Left ventricle myocardium superior (tissue), 1 donor: Measurements from ENCODE around the gene PNP. TPM values are rescaled to one million over a fixed set of nuclear protein-coding genes. Genes with fewer than 3 reads are reported as not detected.
A peak's percentile ranks its signal among the peaks of the same experiment; 100 is the strongest.
"Not testable (repeated sequence)": the region's sequence is repeated elsewhere in the genome, so short reads cannot be mapped to it uniquely, and the experiment has no call there.

ENCODE experiments used
- ATAC-seq: fragments of 200-7000 bp; cut with Tn5 transposase; one replicate; pipeline ENCODE4 v1.9.1; 2020; ENCODE audit warnings: mild to moderate bottlenecking, moderate library complexity
- DNase-seq: peaks from one replicate; pipeline ENCODE4 v3.0.0-alpha.2; 2020
- intact Hi-C: fragments of 100-400 bp; cut with micrococcal nuclease; formaldehyde crosslinking; loops from one replicate; pipeline ENCODE4 v1.11.0; 2022
- total RNA-seq: library from RNA; stranded (reverse); fragmentation: NEBNext Ultra II Directional; extraction: Animal tissue kit (Norgen Biotek cat#: 25700); gene quantifications from one replicate; pipeline ENCODE4 v1.2.1, GENCODE V29; 2021
- donor health status: DM: no; HTN: yes; CAD: no; lungs with severe emphysema.

The PNP gene
- total RNA-seq, 1 donor from 2014 or later, result 6.5 TPM

- no peak for DNase-seq
- no peak for ATAC-seq
- intact Hi-C loops, result no loop called here
Measured at GRCh38 chr14:20486684-20487395, 17.6 kb downstream of the PNP start.

GRCh38 chr14:20487396-20487725 is 18.2 kb downstream of the PNP start:
- DNase-seq (no peak), ATAC-seq (no peak)
- intact Hi-C loops, result no loop called here

GRCh38 chr14:20489093-20489994 is 20.1 kb downstream of the PNP start:
- intact Hi-C loops, result no loop called here
- peak; percentile 71 for ATAC-seq
- no peak for DNase-seq

- intact Hi-C loops, result no loop called here
- ATAC-seq, result no peak
- no peak for DNase-seq
Measured at GRCh38 chr14:20490563-20490962, 21.4 kb downstream of the PNP start.

DNA sequence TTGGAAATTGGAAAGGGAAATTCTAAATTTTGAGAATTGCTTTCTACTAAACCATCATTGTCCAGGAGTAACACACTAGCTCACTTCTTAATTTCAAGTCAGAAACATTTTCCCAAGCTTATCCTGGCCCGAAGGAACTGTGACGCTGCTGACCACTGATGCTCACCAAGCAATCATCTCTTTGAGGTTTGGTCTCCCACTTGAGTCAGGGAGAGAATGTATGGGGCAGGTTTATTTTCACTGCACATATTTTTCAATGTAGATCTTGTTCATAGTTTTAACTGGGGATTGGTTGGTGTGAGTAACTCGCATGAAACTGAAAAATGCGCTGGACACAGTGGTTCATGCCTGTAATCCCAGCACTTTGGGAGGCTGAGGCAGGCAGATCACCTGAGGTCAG is 23.3 kb downstream of the PNP start:
- no peak for DNase-seq
- intact Hi-C loops, result no loop called here
- no peak for ATAC-seq

DNA sequence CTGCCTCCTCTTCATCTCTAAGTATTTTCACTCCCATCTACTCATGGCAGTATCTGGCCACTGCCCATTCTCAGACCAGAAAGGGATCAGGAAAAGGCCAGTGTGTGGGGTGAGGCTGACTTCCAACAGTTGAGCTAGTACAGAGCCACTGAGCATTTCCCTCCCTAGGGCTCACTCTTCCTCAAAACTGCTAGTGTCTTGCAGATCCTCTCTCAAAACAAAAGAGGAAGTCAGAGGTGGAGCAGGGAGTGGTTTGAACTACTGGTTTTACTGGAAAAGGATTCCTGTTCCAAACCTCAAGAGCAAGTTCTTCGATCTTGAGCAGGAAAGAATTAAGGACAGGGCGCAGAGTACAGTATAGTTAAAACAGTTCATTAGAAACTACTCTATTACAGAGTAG is 24.4 kb downstream of the PNP start:
- ATAC-seq, result peak; percentile 74
- intact Hi-C loops, result no loop called here
- DNase-seq, result no peak

DNA sequence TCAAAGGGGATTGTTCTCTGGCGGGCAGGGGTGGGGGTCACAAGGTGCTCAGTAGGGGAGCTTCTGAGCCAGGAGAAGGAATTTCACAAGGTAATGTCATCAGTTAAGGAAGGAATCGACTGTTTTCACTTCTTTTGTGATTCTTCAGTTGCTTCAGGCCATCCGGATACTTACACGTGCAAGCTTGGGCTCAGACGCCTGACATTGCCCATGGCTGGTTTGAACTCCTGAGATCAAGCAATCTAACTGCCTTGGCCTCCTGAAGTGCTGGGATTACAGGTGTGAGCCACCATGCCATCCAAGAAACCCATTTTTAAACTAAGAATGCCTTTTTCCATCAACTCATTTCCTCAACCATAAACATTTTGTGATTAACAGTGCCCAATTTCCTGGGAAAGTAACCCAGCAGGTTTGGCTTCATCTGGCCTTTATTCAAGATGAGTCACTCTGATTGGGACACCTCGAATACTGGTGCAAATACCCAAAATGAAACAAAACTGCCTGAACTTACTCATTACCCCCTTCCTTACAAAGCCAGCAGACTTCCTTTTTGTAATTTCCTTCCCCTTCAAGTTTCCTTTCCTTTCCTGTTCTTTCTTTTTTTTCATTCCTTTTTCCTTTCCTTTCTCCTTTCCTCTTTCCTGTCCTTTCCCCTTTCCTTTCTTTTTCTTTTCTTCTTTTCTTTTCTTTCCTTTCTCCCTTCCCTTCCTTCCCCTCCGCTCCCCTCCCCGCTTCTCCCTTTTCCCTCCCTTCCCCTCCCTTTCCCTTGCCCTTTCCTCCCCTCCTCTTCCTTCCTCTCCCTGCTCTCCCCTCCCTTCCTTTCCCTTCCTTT is 25.9 kb downstream of the PNP start:
- intact Hi-C loops, result no loop called here
- ATAC-seq, result no peak
- DNase-seq, result no peak

GRCh38 chr14:20498622-20499021 is 29.4 kb downstream of the PNP start:
- intact Hi-C loops, result no loop called here

GRCh38 chr14:20499108-20499507 is 29.9 kb downstream of the PNP start:
- intact Hi-C loops, result no loop called here
- DNase-seq (no peak), ATAC-seq (peak; percentile 15)

More at GRCh38 chr14:20498622-20499021, 29.4 kb downstream of the PNP start:
- DNase-seq, result no peak
- ATAC-seq, result no peak

- intact Hi-C loops, result no loop called here
- DNase-seq (no peak), ATAC-seq (no peak)
Measured at GRCh38 chr14:20499881-20500280, 30.7 kb downstream of the PNP start.

DNA sequence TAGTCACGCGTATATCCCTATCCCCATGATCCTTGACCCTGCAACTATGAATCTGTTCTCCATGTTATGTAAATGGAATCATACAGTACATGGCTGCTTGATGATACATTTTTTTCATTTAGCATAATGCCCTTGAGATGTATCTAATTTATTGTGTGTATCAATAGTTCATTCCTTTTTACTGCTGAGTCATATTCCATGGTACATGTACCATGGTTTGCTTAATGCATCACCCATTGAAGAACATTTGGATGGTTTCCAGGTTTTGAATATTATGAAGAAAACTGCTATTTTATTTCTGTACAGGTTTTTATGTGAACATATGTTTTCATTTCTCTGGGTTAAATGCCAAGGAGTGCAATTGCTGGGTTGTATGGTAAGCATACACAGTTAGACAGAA is 32.1 kb downstream of the PNP start:
- DNase-seq, result no peak

DNA sequence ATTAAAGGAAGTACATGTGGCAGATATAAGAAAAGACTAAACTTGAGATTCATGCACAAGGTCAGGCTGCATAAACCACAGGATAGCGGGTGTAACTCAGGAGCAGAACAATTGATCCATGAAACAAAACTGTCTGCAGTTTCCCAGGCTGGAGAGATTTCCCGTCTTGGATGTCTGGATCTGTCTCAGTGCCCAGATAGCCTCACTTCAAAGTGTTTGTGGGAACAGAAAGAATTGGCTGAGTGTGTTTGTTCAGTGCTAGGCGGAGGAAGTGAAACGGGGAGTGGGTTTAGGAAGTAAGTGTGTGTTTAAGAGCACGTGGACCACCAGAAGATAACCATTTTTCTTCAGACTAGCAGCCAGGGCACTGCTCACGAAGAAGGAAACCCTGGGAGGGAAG is 34.7 kb downstream of the PNP start:
- DNase-seq (no peak), ATAC-seq (no peak)
- intact Hi-C loops, result no loop called here

More for the DNA sequence above, 32.1 kb downstream of the PNP start:
- intact Hi-C loops, result no loop called here
- ATAC-seq, result no peak

DNA sequence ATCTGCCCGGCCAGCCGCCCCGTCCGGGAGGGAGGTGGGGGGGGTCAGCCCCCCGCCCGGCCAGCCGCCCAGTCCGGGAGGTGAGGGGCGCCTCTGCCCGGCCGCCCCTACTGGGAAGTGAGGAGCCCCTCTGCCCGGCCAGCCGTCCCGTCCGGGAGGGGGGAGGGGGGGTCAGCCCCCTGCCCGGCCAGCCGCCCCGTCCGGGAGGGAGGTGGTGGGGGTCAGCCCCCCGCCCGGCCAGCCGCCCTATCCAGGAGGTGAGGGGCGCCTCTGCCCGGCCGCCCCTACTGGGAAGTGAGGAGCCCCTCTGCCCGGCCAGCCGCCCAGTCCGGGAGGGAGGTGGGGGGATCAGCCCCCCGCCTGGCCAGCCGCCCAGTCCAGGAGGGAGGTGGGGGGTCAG is 37.1 kb downstream of the PNP start:
- DNase-seq, intact Hi-C loops, ATAC-seq: not testable (repeated sequence)

DNA sequence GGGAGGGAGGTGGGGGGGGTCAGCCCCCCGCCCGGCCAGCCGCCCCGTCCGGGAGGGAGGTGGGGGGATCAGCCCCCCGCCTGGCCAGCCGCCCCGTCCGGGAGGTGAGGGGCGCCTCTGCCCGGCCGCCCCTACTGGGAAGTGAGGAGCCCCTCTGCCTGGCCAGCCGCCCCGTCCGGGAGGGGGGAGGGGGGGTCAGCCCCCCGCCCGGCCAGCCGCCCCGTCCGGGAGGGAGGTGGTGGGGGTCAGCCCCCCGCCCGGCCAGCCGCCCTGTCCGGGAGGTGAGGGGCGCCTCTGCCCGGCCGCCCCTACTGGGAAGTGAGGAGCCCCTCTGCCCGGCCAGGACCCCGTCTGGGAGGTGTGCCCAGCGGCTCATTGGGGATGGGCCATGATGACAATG is 37.5 kb downstream of the PNP start:
- ATAC-seq, DNase-seq, intact Hi-C loops: not testable (repeated sequence)

DNA sequence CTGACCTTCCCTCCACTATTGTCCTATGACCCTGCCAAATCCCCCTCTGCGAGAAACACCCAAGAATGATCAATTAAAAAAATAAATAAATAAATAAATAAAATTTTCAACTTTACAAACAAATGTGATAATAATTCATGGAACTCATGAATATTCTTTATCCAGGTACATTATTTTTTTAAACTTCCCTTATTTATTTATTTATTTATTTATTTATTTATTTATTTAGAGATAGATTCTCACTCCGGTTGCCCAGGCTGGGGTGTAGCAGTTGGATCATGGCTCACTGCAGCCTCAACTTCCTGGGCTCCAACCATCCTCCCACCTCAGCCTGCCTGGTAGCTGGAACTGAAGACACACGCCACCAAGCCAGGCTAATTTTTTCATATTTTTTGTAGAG is 38.3 kb downstream of the PNP start:
- intact Hi-C loops, ATAC-seq, DNase-seq: not testable (repeated sequence)

- DNase-seq, result no peak
- intact Hi-C loops, result no loop called here
Measured at GRCh38 chr14:20508367-20508766, 39.2 kb downstream of the PNP start.

GRCh38 chr14:20512177-20512905 is 43.1 kb downstream of the PNP start:
- DNase-seq (no peak), ATAC-seq (no peak)
- intact Hi-C loops, result no loop called here

More at GRCh38 chr14:20508367-20508766, 39.2 kb downstream of the PNP start:
- no peak for ATAC-seq

- no peak for DNase-seq
- intact Hi-C loops, result no loop called here
- no peak for ATAC-seq
Measured at GRCh38 chr14:20515846-20516245, 46.6 kb downstream of the PNP start.

DNA sequence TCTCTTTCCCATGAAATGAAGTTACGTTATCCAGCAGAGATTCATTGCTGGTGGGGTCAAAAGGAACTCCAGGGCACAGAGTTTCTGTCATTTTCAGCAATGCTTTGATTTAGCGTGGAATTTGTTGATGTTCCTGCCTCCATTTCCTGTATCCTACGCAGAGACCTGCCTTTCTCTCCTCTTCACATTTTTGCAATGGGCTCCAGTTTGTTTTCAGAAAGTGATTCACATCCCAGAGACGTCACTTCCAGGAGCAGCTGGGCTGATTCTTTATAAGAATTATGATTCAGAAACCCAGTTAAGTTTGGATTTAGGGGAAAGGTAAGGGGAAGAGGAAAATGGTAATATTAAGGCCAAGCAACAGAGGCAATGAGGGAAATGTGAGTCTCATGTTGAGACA is 47.7 kb downstream of the PNP start:
- DNase-seq, result no peak
- no peak for ATAC-seq
- intact Hi-C loops, result no loop called here
